Cardiac muscle cell (in vitro differentiated cells and primary cell): ENCODE measurements around the gene MYOF. TPM values are rescaled to one million over a fixed set of nuclear protein-coding genes. Genes with fewer than 3 reads are reported as not detected.

Experiments used
- DNase-seq, 2 donors: peaks; one replicate each; pipeline versions ENCODE4 v3.0.0 to v3.0.0-alpha.2; 2010 to 2017; ENCODE audit warnings: low read depth in 1 of 2, low spot score in 1 of 2
- H3K27ac ChIP-seq: fragments of 200-600 bp; sonication (generic); 2 replicates; pipeline ENCODE4 v1.5.1; 2016
- H3K27me3 ChIP-seq: fragments of 200-600 bp; sonication (generic); 2 replicates; pipeline ENCODE4 v1.6.0; 2016; ENCODE audit warnings: control low read depth
- H3K36me3 ChIP-seq: fragments of 200-600 bp; sonication (generic); 2 replicates; pipeline ENCODE4 v1.5.1; 2016; ENCODE audit warnings: control low read depth
- H3K4me1 ChIP-seq: fragments of 200-600 bp; sonication (generic); 2 replicates; pipeline ENCODE4 v1.8.1; 2017; ENCODE audit warnings: low read depth, mild to moderate bottlenecking, mixed run types
- H3K4me3 ChIP-seq: fragments of 200-600 bp; sonication (generic); 2 replicates; pipeline ENCODE4 v1.5.1; 2016; ENCODE audit warnings: mild to moderate bottlenecking
- H3K9me3 ChIP-seq: fragments of 200-600 bp; sonication (generic); 2 replicates; pipeline ENCODE4 v1.5.1; 2017; ENCODE audit warnings: low read depth, mild to moderate bottlenecking, control low read depth
- CTCF ChIP-seq: IDR thresholded peaks from 2 replicates; pipeline ENCODE4 v1.5.1; 2012; ENCODE audit warnings: low read depth, mild to moderate bottlenecking, low read length
- polyA plus RNA-seq: library from polyadenylated mRNA; unstranded; fragments of >200 nt; fragmentation: Nextera tagmentation; extraction: Ambion mirVana; gene quantifications from 2 replicates; pipeline ENCODE4 v1.2.1, GENCODE V29; 2016
- total RNA-seq: library from RNA; depleted of rRNA; stranded (reverse); fragments of >200 nt; gene quantifications from 2 replicates; pipeline ENCODE4 v1.2.3, GENCODE V29; 2016

Gene MYOF
- total and polyA plus RNA-seq, 2 experiments from 2014 or later, result 13.4 to 22.4 TPM

GRCh38 chr10:93513091-93513490 is 31.0 kb upstream of the MYOF start:
- H3K4me1 ChIP-seq, result no peaks in the 10 kb centered on the region
- no peaks in the 10 kb centered on the region for H3K36me3 ChIP-seq
- H3K27me3 ChIP-seq, result no peaks in the 10 kb centered on the region
- TF ChIP-seq CTCF, result no peak
- H3K9me3 ChIP-seq, result no peaks in the 10 kb centered on the region
- no peak overlapping the region for H3K4me3 ChIP-seq
- no peak for DNase-seq
- no peak overlapping the region for H3K27ac ChIP-seq

- peak in 1 of 2 donors; percentile 28 for DNase-seq
- Histone ChIP-seq H3K4me3 (no peak overlapping the region), H3K36me3 (no peaks in the 10 kb centered on the region), H3K9me3 (no peaks in the 10 kb centered on the region), H3K4me1 (no peaks in the 10 kb centered on the region), H3K27me3 (no peaks in the 10 kb centered on the region), H3K27ac (no peak overlapping the region)
- no peak for TF ChIP-seq CTCF
Observed at GRCh38 chr10:93512565-93512964, 30.4 kb upstream of the MYOF start.

- no peak for DNase-seq
- Histone ChIP-seq H3K36me3 (no peaks in the 10 kb centered on the region), H3K27ac (no peak overlapping the region), H3K4me3 (no peak overlapping the region), H3K27me3 (no peaks in the 10 kb centered on the region), H3K4me1 (no peaks in the 10 kb centered on the region), H3K9me3 (no peaks in the 10 kb centered on the region)
- TF ChIP-seq CTCF, result no peak
Observed at GRCh38 chr10:93509816-93510215, 27.7 kb upstream of the MYOF start.

GRCh38 chr10:93505075-93505474 is 22.9 kb upstream of the MYOF start:
- no peaks in the 10 kb centered on the region for H3K27me3 ChIP-seq
- H3K9me3 ChIP-seq, result no peaks in the 10 kb centered on the region
- H3K4me3 ChIP-seq, result no peak overlapping the region
- no peaks in the 10 kb centered on the region for H3K36me3 ChIP-seq
- peaks cover 23% of the 10 kb centered on the region for H3K4me1 ChIP-seq
- no peak overlapping the region for H3K27ac ChIP-seq
- DNase-seq, result no peak
- TF ChIP-seq CTCF, result no peak

- Histone ChIP-seq H3K9me3 (no peaks in the 10 kb centered on the region), H3K27me3 (no peaks in the 10 kb centered on the region), H3K27ac (peak overlapping the region; percentile 78), H3K36me3 (no peaks in the 10 kb centered on the region), H3K4me1 (peaks cover 23% of the 10 kb centered on the region), H3K4me3 (no peak overlapping the region)
- peak; percentile 38 to 67 for DNase-seq
- no peak for TF ChIP-seq CTCF
Observed at GRCh38 chr10:93503075-93503474, 20.9 kb upstream of the MYOF start.

GRCh38 chr10:93501650-93502049 is 19.5 kb upstream of the MYOF start:
- no peaks in the 10 kb centered on the region for H3K27me3 ChIP-seq
- no peak for DNase-seq
- no peak for TF ChIP-seq CTCF
- peaks cover 23% of the 10 kb centered on the region for H3K4me1 ChIP-seq
- H3K4me3 ChIP-seq, result no peak overlapping the region
- H3K36me3 ChIP-seq, result no peaks in the 10 kb centered on the region
- H3K9me3 ChIP-seq, result no peaks in the 10 kb centered on the region
- H3K27ac ChIP-seq, result no peak overlapping the region
